Measurements from ENCODE around the gene ZNF554. TPM values are rescaled to one million over a fixed set of nuclear protein-coding genes. Genes with fewer than 3 reads are reported as not detected.

The ZNF554 gene
- total RNA-seq: 10 to 100 TPM in 1 of 4 donors, 1 to 10 TPM in 3; 2.1 to 15.8 (median 5.0) TPM

DNA sequence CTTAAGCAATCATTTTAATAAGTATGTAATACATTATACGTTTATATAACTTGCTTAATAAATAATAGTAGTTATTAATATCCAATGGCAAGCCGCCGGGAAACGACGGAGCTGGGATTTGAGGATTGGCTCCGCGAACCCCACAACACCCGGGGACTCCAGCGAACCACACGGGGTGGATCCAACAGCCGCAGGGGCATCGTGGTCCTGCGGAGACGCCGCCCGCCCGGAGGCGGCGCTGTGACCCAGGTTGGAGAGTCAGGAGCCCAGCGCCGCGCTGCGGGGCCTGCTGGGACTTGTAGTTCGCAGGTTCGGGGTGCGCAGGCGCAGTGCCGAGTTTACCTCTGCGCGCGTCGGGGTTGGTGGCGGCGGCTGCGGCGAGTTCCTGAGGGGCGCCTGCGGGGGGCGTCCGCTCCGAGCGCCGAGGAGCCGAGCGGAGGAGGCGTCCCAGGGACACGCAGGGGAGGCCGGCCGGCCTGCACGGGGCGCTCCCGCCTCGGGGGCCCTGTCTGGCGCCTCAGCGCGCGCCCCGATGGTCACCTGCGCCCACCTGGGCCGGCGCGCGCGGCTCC, at the start of gene ZNF554:
Gene ZNF554, plus strand, starts transcription at position 329 of the 572 bp plus-strand sequence. Its CDS starts 204 bp downstream, at position 533.
- peak within 1 kb of the TSS; percentile 34 to 65 for H3K27ac ChIP-seq

DNA sequence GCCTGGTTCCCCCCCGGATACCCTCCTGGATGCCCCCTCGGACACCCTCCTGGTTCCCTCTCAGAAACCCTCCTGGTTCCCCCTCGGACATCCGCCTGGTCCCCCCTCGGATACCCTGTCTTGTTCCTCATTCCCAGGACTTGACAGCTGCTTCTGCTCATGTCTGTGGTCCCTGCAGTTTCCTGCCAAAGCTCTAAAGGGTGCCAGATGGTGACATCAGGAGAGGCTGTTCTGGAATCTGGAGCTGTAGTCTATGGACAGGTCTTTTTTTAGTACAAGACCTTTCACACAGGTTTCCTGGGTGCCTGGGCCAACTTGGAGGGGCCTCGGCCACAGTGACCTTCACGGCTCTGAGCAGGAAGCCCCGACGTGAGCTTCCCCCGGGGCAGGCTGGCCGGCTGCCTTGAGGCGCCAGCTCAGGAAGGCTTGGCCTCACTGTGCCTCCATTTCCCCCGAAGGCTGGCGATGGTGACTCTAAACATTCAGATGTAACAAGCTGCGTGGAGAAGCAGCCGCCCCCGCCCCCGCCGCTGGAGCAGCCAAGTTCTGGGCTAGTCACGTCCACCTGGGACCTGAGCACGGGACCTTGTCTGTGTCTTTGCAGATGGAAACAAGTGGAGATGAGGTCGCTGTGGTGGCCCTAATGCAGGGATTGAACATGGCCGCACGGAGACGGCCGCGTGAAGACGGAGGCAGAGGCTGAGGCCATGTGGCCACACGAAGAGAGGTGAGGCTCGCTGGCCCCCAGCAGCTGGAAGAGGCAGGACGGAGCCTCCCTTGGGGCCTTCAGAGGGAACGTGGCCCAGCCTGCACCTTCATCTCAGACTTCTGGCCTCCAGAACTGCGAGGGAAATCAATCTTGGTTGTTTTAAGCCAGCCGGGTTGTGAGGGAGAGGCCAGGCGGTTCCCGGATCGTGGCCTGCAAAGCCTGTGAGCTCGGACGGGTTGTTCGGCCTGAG, 49.3 kb upstream of the ZNF554 start:
- TF ChIP-seq, protein P1, sequence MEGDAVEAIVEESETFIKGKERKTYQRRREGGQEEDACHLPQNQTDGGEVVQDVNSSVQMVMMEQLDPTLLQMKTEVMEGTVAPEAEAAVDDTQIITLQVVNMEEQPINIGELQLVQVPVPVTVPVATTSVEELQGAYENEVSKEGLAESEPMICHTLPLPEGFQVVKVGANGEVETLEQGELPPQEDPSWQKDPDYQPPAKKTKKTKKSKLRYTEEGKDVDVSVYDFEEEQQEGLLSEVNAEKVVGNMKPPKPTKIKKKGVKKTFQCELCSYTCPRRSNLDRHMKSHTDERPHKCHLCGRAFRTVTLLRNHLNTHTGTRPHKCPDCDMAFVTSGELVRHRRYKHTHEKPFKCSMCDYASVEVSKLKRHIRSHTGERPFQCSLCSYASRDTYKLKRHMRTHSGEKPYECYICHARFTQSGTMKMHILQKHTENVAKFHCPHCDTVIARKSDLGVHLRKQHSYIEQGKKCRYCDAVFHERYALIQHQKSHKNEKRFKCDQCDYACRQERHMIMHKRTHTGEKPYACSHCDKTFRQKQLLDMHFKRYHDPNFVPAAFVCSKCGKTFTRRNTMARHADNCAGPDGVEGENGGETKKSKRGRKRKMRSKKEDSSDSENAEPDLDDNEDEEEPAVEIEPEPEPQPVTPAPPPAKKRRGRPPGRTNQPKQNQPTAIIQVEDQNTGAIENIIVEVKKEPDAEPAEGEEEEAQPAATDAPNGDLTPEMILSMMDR (IDR thresholded peaks at IDR 0.05): no peak
- no peak for TF ChIP-seq POLR2A (IDR thresholded peaks at IDR 0.05)
- Histone ChIP-seq H3K27ac (peak overlapping the region; percentile 28 to 31), H3K9me3 (no peaks in the 10 kb centered on the region), H3K4me3 (no peak overlapping the region), H3K27me3 (no peaks in the 10 kb centered on the region), H3K4me1 (peaks cover 0 to 4% of the 10 kb centered on the region in 2 donors), H3K36me3 (no peaks in the 10 kb centered on the region)
- intact Hi-C loops (cut with DNase I; ENCODE audit: low total_unique reads): no loop called here
- peak in 1 of 2 donors; percentile 66 for DNase-seq

More for the DNA sequence above, at the start of gene ZNF554:
- H3K36me3 ChIP-seq: no peaks in the 10 kb centered on the region
- H3K4me1 ChIP-seq: no peaks in the 10 kb centered on the region
- intact Hi-C loops (cut with DNase I; ENCODE audit: low total_unique reads): no loop called here
- TF ChIP-seq POLR2A (IDR thresholded peaks at IDR 0.05): peak; percentile 43 to 60
- TF ChIP-seq, protein P1 (IDR thresholded peaks at IDR 0.05): peak; percentile 98 to 100 (median 98)
- DNase-seq: peak; percentile 96 to 97
- no peaks in the 10 kb centered on the region for H3K27me3 ChIP-seq
- no peaks in the 10 kb centered on the region for H3K9me3 ChIP-seq
- peak within 1 kb of the TSS; percentile 33 to 78 for H3K4me3 ChIP-seq

- Histone ChIP-seq H3K27me3 (no peaks in the 10 kb centered on the region), H3K27ac (no peak overlapping the region), H3K4me3 (no peak overlapping the region), H3K9me3 (no peaks in the 10 kb centered on the region), H3K36me3 (no peaks in the 10 kb centered on the region), H3K4me1 (peaks cover 0 to 4% of the 10 kb centered on the region in 2 donors)
- TF ChIP-seq POLR2A (IDR thresholded peaks at IDR 0.05): no peak
- TF ChIP-seq, protein P1 (IDR thresholded peaks at IDR 0.05): no peak
- intact Hi-C loops (cut with DNase I; ENCODE audit: low total_unique reads): no loop called here
- DNase-seq: no peak
Measured at GRCh38 chr19:2771786-2772674, 47.6 kb upstream of the ZNF554 start.

DNA sequence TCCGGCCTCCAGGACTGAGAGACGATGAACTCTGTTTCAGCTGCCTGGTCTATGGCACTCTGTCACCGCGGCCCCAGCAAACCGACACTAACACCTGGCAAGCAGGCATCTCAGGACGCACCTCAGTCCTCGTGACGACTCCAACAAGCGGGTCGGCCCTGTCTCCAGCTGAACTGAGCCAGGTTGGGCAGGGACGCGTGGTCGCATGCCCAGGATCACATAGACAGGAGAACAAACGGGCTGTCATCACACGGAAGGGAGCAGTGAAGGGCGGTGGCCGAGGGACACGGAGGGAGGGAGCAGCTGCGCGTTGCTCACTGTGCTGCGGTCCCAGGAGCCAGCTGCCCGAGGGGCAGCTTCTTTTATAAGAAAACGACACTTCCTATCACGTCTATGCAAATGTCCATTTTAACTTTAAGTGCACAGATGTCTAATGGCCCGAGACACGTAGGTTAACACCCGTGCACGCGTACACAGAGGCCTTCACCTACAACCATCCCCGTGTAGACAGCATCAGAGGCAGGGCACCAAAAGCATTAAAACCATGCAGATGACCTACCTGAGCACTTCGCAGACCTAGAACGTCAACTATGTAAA, 45.5 kb upstream of the ZNF554 start:
- no peak for DNase-seq
- Histone ChIP-seq H3K4me3 (no peak overlapping the region), H3K36me3 (no peaks in the 10 kb centered on the region), H3K27me3 (no peaks in the 10 kb centered on the region), H3K4me1 (peaks cover 0 to 4% of the 10 kb centered on the region in 2 donors), H3K9me3 (no peaks in the 10 kb centered on the region), H3K27ac (no peak overlapping the region)
- intact Hi-C loops (cut with DNase I; ENCODE audit: low total_unique reads): no loop called here
- TF ChIP-seq POLR2A (IDR thresholded peaks at IDR 0.05): no peak
- TF ChIP-seq, protein P1 (IDR thresholded peaks at IDR 0.05): no peak
